IPS-18a (cell line): Measurements from ENCODE around the gene RFC1.
"Not testable (repeated sequence)": the region's sequence is repeated elsewhere in the genome, so short reads cannot be mapped to it uniquely, and the experiment has no call there.

Source experiments
- H3K27ac ChIP-seq: one replicate; pipeline ENCODE4 v1.5.1; 2013; ENCODE audit warnings: low read length
- H3K27me3 ChIP-seq: one replicate; pipeline ENCODE4 v1.6.1; 2013; ENCODE audit warnings: mild to moderate bottlenecking, low read length; ENCODE audit not compliant: control insufficient read depth, insufficient read depth
- H3K36me3 ChIP-seq: one replicate; pipeline ENCODE4 v1.6.1; 2013; ENCODE audit warnings: low read depth, low read length; ENCODE audit not compliant: control insufficient read depth
- H3K4me1 ChIP-seq: one replicate; pipeline ENCODE4 v1.6.1; 2013; ENCODE audit warnings: low read depth, low read length; ENCODE audit not compliant: control insufficient read depth
- H3K4me3 ChIP-seq: one replicate; pipeline ENCODE4 v1.5.1; 2013; ENCODE audit warnings: low read length
- H3K9ac ChIP-seq: one replicate; pipeline ENCODE4 v1.6.1; 2013; ENCODE audit warnings: mild to moderate bottlenecking, low read length, moderate library complexity
- H3K9me3 ChIP-seq: one replicate; pipeline ENCODE4 v1.6.1; 2013; ENCODE audit warnings: low read depth, low read length; ENCODE audit not compliant: control insufficient read depth

Gene RFC1

DNA sequence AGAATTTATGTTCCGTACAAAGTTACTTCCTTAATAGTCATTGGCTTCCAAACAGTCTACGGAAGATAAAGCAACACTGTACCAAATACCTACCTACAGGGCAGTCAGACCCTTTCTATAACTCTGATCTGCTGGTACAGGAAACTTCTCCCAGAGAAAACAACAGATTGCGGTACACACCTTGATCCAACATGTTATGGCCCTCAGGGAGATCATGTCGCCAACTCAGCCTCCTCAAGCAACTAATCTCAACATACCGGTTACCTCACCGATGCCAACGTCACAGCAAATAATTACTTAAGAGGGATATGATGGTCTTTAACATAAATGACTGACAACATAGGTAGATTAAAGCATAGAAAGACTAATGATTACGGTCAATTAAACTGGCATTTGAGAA is 70.4 kb downstream of the RFC1 start:
- Histone ChIP-seq H3K36me3 (peaks cover 64% of the 10 kb centered on the region), H3K4me1 (no peaks in the 10 kb centered on the region), H3K4me3 (no peak overlapping the region), H3K27ac (no peak overlapping the region), H3K27me3 (no peaks in the 10 kb centered on the region), H3K9me3 (no peaks in the 10 kb centered on the region), H3K9ac (no peak overlapping the region)

DNA sequence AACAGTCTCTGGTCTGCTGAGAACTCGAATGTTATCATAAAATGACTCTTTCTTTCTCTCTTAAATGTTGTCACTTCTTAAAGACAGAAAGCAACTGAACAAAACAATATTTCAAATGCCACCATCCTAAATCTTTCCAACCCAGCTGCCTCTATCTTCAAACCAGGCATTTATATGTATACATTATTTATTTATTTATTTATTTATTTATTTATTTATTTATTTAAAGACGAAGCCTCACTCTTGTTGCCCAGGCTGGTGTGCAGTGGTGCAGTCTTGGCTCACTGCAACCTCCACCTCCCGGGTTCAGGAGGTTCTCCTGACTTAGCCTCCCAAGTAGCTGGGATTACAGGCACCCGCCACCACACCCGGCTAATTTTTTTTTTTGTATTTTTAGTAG is 73.7 kb downstream of the RFC1 start:
- not testable (repeated sequence) for H3K27ac ChIP-seq, H3K27me3 ChIP-seq, H3K4me3 ChIP-seq, H3K9ac ChIP-seq, H3K9me3 ChIP-seq, H3K4me1 ChIP-seq
- peaks cover 65% of the 10 kb centered on the region for H3K36me3 ChIP-seq

DNA sequence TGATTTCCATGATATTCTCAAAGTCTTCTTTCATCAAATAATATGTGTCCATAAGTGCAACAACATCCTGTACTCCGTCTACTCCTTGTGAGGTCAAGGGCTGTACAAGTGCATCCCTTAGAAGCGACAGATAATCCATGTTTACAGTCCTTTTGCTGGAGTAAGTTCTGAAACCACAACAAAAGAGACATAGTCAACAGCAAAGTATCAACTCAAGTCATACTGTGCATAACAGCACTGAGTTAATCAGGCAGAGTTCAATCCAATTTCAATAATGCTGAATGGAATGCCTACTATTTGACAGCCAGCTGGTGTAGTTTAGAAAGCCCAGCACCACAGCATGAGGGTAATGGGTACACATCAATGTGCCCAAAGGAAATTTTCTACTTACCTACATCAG is 74.5 kb downstream of the RFC1 start:
- H3K9me3 ChIP-seq: no peaks in the 10 kb centered on the region
- peaks cover 68% of the 10 kb centered on the region for H3K36me3 ChIP-seq

DNA sequence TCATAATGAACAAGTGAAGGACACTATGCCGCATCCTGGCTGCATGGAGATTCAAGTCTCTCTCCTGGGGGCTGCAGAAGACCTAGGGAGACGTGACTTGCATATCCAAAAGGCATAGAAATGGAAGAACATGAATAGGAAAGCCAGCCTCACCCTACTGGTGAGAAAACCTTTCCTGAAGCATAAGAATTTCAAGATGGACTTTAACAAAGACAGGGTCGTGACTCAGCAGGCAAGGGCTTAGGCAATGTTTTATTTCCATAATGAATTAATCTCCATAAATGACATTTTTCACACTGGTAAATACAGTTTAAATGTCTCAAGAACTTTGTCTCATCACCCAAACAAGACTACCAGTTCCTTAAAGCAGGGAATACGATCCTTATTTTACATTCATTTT is 78.9 kb downstream of the RFC1 start:
- no peaks in the 10 kb centered on the region for H3K4me1 ChIP-seq
- H3K36me3 ChIP-seq: peaks cover 48% of the 10 kb centered on the region
- no peak overlapping the region for H3K27ac ChIP-seq
- no peak overlapping the region for H3K4me3 ChIP-seq
- H3K9ac ChIP-seq: no peak overlapping the region
- H3K27me3 ChIP-seq: no peaks in the 10 kb centered on the region
- H3K9me3 ChIP-seq: no peaks in the 10 kb centered on the region

More for the DNA sequence above, 74.5 kb downstream of the RFC1 start:
- Histone ChIP-seq H3K4me3 (no peak overlapping the region), H3K27me3 (no peaks in the 10 kb centered on the region), H3K4me1 (no peaks in the 10 kb centered on the region), H3K27ac (no peak overlapping the region), H3K9ac (no peak overlapping the region)

DNA sequence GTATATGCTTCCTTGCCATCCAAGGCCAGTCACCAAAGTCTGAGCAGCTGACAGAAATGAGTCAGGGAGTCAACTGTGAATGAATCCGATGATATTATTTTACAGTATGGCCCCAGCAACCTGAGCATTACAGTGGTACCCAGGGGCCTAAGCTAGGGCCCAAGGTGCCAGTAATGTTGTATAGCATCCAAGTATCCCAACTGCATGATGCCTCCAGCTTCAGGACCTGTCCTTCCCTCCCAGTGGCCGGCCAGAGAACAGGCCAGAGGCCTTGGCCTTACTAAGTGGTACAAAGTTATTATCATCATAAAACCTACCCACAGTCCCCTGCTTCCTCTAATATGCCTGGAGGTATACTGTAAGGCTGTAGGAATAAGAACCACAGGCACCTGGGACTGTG is 79.9 kb downstream of the RFC1 start:
- Histone ChIP-seq H3K27ac (no peak overlapping the region), H3K9me3 (no peaks in the 10 kb centered on the region), H3K9ac (no peak overlapping the region), H3K4me1 (no peaks in the 10 kb centered on the region), H3K4me3 (no peak overlapping the region), H3K36me3 (peaks cover 39% of the 10 kb centered on the region), H3K27me3 (no peaks in the 10 kb centered on the region)

DNA sequence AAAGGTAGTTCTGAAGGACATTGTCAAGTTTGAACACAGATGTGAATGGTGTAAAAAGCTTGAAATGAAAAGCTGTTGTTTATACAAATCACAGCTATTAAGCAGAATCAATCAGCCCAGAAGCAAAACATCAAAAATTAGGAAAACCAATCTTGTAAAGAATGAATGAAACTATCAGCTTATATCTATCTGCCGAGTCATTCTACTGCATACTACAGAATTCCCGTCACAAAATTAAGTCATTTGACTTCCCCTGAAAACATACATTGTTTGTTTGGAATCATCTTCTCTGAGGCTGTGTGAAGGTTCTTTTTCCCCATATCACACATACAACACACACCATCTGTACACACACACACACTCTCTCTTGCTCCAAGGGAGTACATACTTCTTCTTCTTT is 80.3 kb downstream of the RFC1 start:
- Histone ChIP-seq H3K36me3 (peaks cover 35% of the 10 kb centered on the region), H3K27me3 (no peaks in the 10 kb centered on the region), H3K9ac (no peak overlapping the region), H3K9me3 (no peaks in the 10 kb centered on the region), H3K4me3 (no peak overlapping the region), H3K27ac (no peak overlapping the region), H3K4me1 (no peaks in the 10 kb centered on the region)

DNA sequence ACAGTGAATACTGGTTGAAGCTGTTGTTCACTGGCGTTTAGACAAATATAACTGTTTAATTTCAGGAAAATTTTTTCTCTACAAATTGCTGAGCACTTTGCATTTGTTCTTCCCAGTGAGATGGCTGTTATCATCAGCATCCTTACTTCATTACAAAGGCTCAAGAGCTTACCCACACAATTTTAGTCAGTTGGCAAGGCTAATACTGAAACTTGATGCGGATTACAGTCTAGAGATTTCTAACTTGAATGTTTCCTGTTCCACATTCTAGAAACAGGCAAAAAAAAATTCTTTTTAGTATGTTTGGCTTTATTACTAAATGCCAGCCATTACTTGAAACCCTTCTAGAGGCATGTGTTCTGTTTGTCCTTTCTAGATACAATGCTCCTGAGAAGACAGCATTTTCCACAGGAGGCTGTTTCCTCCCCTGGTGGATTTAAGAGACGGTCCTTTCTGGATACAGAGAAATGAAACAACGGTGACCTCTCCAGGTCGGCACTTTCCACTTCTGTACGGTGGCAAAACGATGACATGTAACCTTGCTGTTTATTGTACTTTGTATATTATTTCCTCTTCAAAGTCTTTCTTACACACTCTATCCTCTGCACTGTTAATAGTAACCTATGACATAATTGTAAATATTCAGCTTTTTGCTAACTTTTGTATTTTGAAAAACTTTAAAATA is 80.9 kb downstream of the RFC1 start:
- H3K4me1 ChIP-seq: no peaks in the 10 kb centered on the region
- H3K4me3 ChIP-seq: no peak overlapping the region
- H3K27me3 ChIP-seq: no peaks in the 10 kb centered on the region
- no peak overlapping the region for H3K9ac ChIP-seq
- no peak overlapping the region for H3K27ac ChIP-seq
- no peaks in the 10 kb centered on the region for H3K9me3 ChIP-seq
- H3K36me3 ChIP-seq: peaks cover 32% of the 10 kb centered on the region

DNA sequence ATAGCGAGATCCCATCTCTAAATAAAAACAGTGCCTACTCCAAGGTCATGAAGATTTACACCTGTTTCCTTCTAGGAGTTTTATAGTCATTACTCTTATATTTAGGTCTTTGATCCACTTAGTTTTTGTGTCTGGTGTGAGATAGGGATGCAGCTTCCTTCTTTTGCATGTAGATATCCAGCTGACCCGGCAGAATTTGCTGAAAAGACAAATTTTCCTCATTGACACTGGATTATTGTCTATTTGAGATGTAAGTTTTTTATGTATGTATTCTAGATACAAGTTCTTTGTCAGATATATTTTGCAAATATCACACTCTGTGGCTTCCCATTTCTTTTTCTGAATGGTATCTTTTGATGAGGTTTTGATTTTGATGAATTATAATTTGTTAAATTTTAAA is 85.4 kb downstream of the RFC1 start:
- peaks cover 9% of the 10 kb centered on the region for H3K36me3 ChIP-seq

DNA sequence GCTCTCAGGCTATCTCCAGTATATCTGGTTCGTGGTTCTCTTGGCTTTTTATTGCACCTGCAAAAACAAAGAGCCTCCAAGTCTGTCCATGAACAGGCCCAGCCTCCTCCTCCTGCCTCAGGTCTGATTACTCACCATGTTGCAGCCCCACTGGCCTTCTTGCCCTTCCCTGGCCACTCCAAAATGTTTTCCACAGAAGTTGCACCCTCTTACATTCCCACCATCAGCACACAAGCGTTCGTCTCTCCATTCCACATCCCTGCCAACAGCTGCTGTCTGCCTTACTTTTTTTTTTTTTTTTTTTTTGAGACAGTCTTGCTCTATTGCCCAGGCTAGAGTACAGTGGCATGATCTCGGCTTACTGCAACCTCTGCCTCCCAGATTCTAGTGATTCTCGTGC is 86.7 kb downstream of the RFC1 start:
- H3K4me3 ChIP-seq: no peak overlapping the region
- H3K27me3 ChIP-seq: no peaks in the 10 kb centered on the region
- H3K9me3 ChIP-seq: no peaks in the 10 kb centered on the region
- no peak overlapping the region for H3K27ac ChIP-seq
- no peaks in the 10 kb centered on the region for H3K4me1 ChIP-seq
- peaks cover 12% of the 10 kb centered on the region for H3K36me3 ChIP-seq
- H3K9ac ChIP-seq: no peak overlapping the region

More for the DNA sequence above, 85.4 kb downstream of the RFC1 start:
- no peaks in the 10 kb centered on the region for H3K9me3 ChIP-seq
- no peak overlapping the region for H3K4me3 ChIP-seq
- H3K9ac ChIP-seq: no peak overlapping the region
- H3K27me3 ChIP-seq: no peaks in the 10 kb centered on the region
- no peak overlapping the region for H3K27ac ChIP-seq
- H3K4me1 ChIP-seq: no peaks in the 10 kb centered on the region

DNA sequence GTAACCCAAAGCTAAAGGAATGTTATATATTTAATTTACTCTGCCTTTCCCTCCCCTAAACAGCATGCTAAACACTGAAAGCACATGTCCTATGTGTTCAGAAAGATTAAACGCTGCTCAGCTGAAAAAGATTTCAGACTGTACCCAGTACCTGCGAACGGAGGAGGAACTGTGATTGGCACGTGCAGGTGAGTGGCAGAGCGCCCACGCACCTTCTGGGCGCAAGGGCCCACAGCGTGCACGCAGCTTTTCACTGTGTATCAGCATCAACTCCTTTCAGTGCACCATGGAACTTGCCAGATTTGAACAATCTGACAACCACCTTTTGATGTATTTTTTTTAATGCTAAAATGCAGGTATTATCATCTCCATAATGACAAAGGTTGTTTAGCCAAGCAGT is 87.7 kb downstream of the RFC1 start:
- Histone ChIP-seq H3K36me3 (peaks cover 12% of the 10 kb centered on the region), H3K9ac (no peak overlapping the region)

DNA sequence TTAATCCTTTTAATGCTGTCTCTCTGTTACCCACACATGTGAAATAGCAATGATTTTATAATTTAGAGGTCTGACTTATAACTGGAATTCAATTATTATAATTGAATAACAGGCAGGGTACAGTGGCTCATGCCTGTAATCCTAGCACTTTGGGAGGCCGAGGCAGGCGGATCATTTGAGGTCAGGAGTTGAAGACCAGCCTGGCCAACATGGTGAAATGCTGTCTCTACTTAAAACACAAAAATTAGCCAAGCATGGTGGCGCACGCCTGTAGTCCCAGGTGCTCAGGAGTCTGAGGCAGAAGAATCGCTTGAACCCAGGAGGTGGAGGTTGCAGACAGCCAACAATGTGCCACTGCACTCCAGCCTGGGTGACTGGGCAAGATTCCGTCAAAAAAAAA is 88.5 kb downstream of the RFC1 start:
- H3K27me3 ChIP-seq, H3K9ac ChIP-seq, H3K9me3 ChIP-seq, H3K4me1 ChIP-seq, H3K27ac ChIP-seq, H3K4me3 ChIP-seq: not testable (repeated sequence)
- peaks cover 12% of the 10 kb centered on the region for H3K36me3 ChIP-seq

More for the DNA sequence above, 87.7 kb downstream of the RFC1 start:
- no peak overlapping the region for H3K4me3 ChIP-seq
- no peaks in the 10 kb centered on the region for H3K9me3 ChIP-seq
- H3K4me1 ChIP-seq: no peaks in the 10 kb centered on the region
- no peaks in the 10 kb centered on the region for H3K27me3 ChIP-seq
- no peak overlapping the region for H3K27ac ChIP-seq

DNA sequence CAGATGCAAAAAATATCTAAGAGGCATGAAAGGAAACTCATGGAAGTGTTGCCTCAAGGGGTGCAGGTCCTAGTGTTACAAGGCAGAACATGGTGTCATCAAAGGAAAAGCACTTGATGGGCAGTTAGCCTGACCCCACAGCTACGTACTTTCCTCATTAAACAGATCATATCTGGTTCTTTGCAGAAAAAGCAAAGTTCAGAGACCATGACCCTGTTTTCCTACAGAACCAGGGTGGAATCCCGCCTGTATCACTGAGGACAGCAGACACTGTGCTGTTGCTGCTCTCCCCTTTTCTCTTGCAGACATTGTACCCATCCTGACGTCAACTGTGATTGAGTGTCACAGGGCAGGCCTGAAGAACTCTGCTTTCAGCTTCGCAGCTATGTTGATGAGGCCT is 91.7 kb downstream of the RFC1 start:
- no peak overlapping the region for H3K27ac ChIP-seq
- H3K9ac ChIP-seq: no peak overlapping the region
- H3K9me3 ChIP-seq: no peaks in the 10 kb centered on the region
- H3K27me3 ChIP-seq: no peaks in the 10 kb centered on the region
- H3K36me3 ChIP-seq: peaks cover 16% of the 10 kb centered on the region
- no peaks in the 10 kb centered on the region for H3K4me1 ChIP-seq
- H3K4me3 ChIP-seq: no peak overlapping the region
